Left lung (tissue), 10 donors: ENCODE results near the gene WNT7B. TPM values are rescaled to one million over a fixed set of nuclear protein-coding genes. Genes with fewer than 3 reads are reported as not detected.

Source experiments
- ATAC-seq: fragments of 200-7000 bp; cut with Tn5 transposase; one replicate; pipeline ENCODE4 v1.9.1; 2020; ENCODE audit warnings: moderate library complexity
- DNase-seq, 4 donors: peaks; one replicate each; pipeline ENCODE4 v3.0.0-alpha.2; 2013 to 2020
- H3K27ac ChIP-seq, 2 donors: fragments of 200-600 bp; sonication (generic) in 1 of 2; one replicate each; pipeline versions ENCODE4 v1.5.0 to v1.8.0; 2020 to 2021
- H3K27me3 ChIP-seq, 2 donors: fragments of 200-600 bp; sonication (generic) in 1 of 2; one replicate each; pipeline versions ENCODE4 v1.5.0 to v1.8.0; 2020 to 2021
- H3K36me3 ChIP-seq, 2 donors: fragments of 200-600 bp; sonication (generic) in 1 of 2; one replicate each; pipeline versions ENCODE4 v1.5.0 to v1.8.0; 2020 to 2021
- H3K4me1 ChIP-seq, 2 donors: fragments of 200-600 bp; one replicate each; pipeline ENCODE4 v1.8.0; 2021
- H3K4me3 ChIP-seq, 2 donors: fragments of 200-600 bp; sonication (generic) in 1 of 2; one replicate each; pipeline versions ENCODE4 v1.5.0 to v1.8.0; 2020 to 2021; ENCODE audit warnings: mild to moderate bottlenecking in 1 of 2
- H3K9me3 ChIP-seq, 2 donors: fragments of 200-600 bp; sonication (generic) in 1 of 2; one replicate each; pipeline versions ENCODE4 v1.5.0 to v1.8.0; 2020 to 2021
- CTCF ChIP-seq, 2 donors: fragments of 200-600 bp; sonication (generic) in 1 of 2; IDR thresholded peaks; one replicate each; pipeline versions ENCODE4 v1.5.0 to v1.8.0; 2021; ENCODE audit warnings: antibody characterized with exemption in 2 of 2
- intact Hi-C, 2 donors: fragments of 100-400 bp; cut with DNase I; formaldehyde crosslinking; loops; one replicate each; pipeline versions ENCODE4 v1.11.2 to v1.14.2; 2022
- polyA plus RNA-seq, 6 donors: library from polyadenylated mRNA; unstranded; fragments of 120-200 nt; gene quantifications; one replicate each; pipeline ENCODE4 v1.2.1, GENCODE V29; 2013; ENCODE audit not compliant: insufficient read length in 6 of 6
- total RNA-seq, 2 donors: library from RNA; stranded (reverse); fragmentation: NEBNext Ultra II Directional; extraction: Animal tissue kit (Norgen Biotek cat#: 25700); gene quantifications; one replicate each; pipeline ENCODE4 v1.2.1, GENCODE V29; 2021
- donor health status: DM: no; HTN: yes; CAD: no.
- donor health status: DM: no; HTN: no; CAD: no.

The WNT7B gene
- total and polyA plus RNA-seq, 8 donors = 7.2 to 21.7 (median 14.9) TPM

DNA sequence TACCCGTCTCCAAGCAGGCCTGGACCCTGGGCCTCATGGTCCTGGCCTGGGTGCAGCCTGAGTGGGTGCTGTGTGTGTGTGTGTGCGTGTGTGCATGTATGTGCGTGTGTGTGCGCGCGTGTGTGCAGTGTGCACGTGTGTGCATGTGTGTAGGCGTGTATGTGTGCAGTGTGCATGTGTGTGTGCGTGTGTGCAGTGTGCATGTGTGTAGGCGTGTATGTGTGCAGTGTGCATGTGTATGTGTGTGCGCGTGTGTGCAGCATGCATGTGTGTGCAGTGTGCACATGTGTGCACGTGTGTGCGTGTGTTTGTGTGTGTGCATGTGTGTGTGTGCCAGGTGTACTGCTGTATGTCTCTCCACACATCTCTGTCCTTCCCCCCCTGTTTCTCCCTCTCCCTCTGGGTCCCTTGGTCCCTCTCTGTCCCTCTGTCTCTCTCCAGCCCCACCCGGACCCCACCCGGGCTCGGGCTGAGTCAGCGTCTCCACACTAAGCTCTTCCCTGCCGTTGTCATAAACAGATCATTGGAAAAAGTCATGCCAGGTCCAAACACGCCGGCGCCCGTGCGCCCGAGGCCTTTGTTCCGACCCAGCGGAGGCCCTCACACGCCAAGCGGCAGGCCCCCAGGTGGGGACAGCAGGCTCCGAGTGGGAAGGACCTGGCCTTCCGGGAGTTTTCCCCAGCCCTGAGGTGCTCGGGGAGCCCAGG lies 34.0 kb downstream of the WNT7B start:
- ATAC-seq (no peak), DNase-seq (no peak)
- intact Hi-C loops = no loop called here
- Histone ChIP-seq H3K27ac (no peak overlapping the region), H3K36me3 (no peaks in the 10 kb centered on the region), H3K9me3 (no peaks in the 10 kb centered on the region), H3K27me3 (peaks cover 0 to 6% of the 10 kb centered on the region in 2 donors), H3K4me3 (no peak overlapping the region), H3K4me1 (no peaks in the 10 kb centered on the region)
- TF ChIP-seq CTCF (IDR thresholded peaks at IDR 0.05) = no peak

GRCh38 chr22:45942344-45942743 lies 34.6 kb downstream of the WNT7B start:
- ATAC-seq = no peak
- TF ChIP-seq CTCF (IDR thresholded peaks at IDR 0.05) = no peak
- peaks cover 0 to 5% of the 10 kb centered on the region in 2 donors for H3K27me3 ChIP-seq
- intact Hi-C loops = no loop called here
- no peaks in the 10 kb centered on the region for H3K4me1 ChIP-seq
- no peak for DNase-seq
- H3K9me3 ChIP-seq = no peaks in the 10 kb centered on the region
- no peak overlapping the region for H3K4me3 ChIP-seq
- no peaks in the 10 kb centered on the region for H3K36me3 ChIP-seq
- no peak overlapping the region for H3K27ac ChIP-seq

DNA sequence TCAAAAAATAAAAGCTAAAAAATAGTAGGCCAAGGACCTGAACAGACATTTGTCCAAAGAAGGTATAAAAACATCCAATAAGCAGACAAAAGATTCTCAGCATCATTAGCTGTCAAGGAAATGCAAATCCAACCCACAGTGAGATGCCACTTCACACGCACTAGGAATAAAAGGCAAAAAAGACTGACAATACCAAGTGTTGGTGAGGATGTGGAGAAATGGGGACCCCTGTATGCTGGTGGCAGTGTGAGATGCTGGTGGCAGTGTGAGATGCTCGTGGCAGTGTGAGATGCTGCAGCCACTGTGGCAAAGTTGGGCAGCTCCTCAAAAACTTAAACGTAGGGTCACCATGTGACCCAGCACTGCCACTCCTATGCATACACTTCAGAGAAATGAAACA lies 38.0 kb downstream of the WNT7B start:
- no peaks in the 10 kb centered on the region for H3K36me3 ChIP-seq
- DNase-seq (no peak), ATAC-seq (no peak)
- no peak overlapping the region for H3K4me3 ChIP-seq
- peaks cover 0 to 4% of the 10 kb centered on the region in 2 donors for H3K4me1 ChIP-seq
- intact Hi-C loops = no loop called here
- H3K9me3 ChIP-seq = no peaks in the 10 kb centered on the region
- H3K27ac ChIP-seq = no peak overlapping the region
- TF ChIP-seq CTCF (IDR thresholded peaks at IDR 0.05) = no peak
- H3K27me3 ChIP-seq = peaks cover 0 to 36% of the 10 kb centered on the region in 2 donors

DNA sequence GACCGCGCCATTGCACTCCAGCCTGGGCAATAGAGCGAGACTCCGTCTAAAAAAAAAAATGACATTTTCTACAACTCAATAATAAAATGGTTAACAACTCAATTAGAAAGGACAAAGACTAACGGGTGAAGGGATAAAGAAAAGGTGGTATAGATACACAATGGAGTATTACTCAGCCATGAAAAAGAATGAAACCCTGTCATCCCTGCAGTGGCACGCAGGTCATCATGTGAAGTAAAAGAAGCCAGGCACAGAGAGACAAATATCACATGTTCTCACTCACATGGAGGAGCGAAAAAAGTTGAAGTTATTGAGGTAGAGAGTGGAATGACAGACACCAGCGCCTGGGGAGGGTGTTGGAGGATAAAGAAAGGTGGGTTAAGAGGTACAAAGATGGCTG lies 39.0 kb downstream of the WNT7B start:
- DNase-seq = no peak
- H3K36me3 ChIP-seq = no peaks in the 10 kb centered on the region
- intact Hi-C loops = no loop called here
- peaks cover 0 to 5% of the 10 kb centered on the region in 2 donors for H3K4me1 ChIP-seq
- H3K27ac ChIP-seq = no peak overlapping the region
- no peak overlapping the region for H3K4me3 ChIP-seq
- TF ChIP-seq CTCF (IDR thresholded peaks at IDR 0.05) = no peak
- H3K27me3 ChIP-seq = peaks cover 0 to 41% of the 10 kb centered on the region in 2 donors
- no peaks in the 10 kb centered on the region for H3K9me3 ChIP-seq
- no peak for ATAC-seq

DNA sequence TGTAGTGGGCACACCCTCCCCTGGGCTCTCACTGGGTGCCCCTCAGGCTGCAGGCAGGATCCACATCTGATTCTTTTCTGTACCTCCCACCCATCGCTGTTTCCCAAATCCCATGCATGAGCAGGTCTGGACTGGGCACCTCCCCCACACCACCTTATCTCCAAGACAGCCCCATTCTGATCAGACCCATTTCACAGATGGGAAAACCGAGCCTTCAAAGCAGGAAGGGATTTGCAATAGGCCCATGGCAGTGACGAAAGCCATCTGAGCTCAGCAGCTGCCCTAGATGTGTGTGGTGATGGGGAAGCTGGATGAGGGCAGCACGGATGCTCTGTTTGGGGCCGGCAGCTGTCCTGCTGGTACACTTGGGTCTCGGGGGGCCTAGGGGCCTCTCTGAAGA lies 41.4 kb downstream of the WNT7B start:
- intact Hi-C loops = no loop called here
- Histone ChIP-seq H3K27me3 (peaks cover 0 to 65% of the 10 kb centered on the region in 2 donors), H3K27ac (no peak overlapping the region), H3K36me3 (no peaks in the 10 kb centered on the region), H3K9me3 (no peaks in the 10 kb centered on the region), H3K4me3 (no peak overlapping the region), H3K4me1 (peaks cover 0 to 5% of the 10 kb centered on the region in 2 donors)
- DNase-seq = no peak
- TF ChIP-seq CTCF (IDR thresholded peaks at IDR 0.05) = no peak
- ATAC-seq = no peak
